SK-N-MC (cell line): ENCODE data around the gene CCDC71.

Experiments used
- EZH2 ChIP-seq: fragments of 200-600 bp; sonication (generic); IDR thresholded peaks from one replicate; pipeline ENCODE4 v1.6.1; 2017; ENCODE audit warnings: antibody characterized with exemption
- POLR2AphosphoS5 ChIP-seq: IDR thresholded peaks from 2 replicates; pipeline ENCODE4 v1.6.1; 2012; ENCODE audit warnings: mild to moderate bottlenecking, low read depth, low read length, borderline replicate concordance

- TF ChIP-seq POLR2AphosphoS5 (peak; percentile 62; the same call in 1 of the 2 replicates), EZH2 (no peak)
These were observed 33.5 kb downstream of the CCDC71 start, which contains the start of gene LAMB2 for GRCh38 chr3:49132437-49133225.
